Upper lobe of left lung (tissue), 4 donors: ENCODE results near the gene IFT88.

ENCODE experiments used
- CTCF ChIP-seq, 6 experiments: fragments of 450-650 bp in 4 of 6; fragments of 200-600 bp in 2 of 6; sonication (generic) in 2 of 6; IDR thresholded peaks; one replicate each; pipeline ENCODE4 v1.5.1; 2016 to 2019; ENCODE audit warnings: antibody characterized with exemption in 6 of 6
- EP300 ChIP-seq, 4 donors: sonication (generic); formaldehyde crosslinking; IDR thresholded peaks; one replicate each; pipeline ENCODE4 v1.5.1; 2017; ENCODE audit warnings: antibody characterized with exemption in 4 of 4, control low read depth in 2 of 4
- POLR2AphosphoS5 ChIP-seq, 2 donors: sonication (generic); formaldehyde crosslinking; IDR thresholded peaks; one replicate each; pipeline ENCODE4 v1.5.1; 2017; ENCODE audit warnings: antibody characterized with exemption in 2 of 2

- TF ChIP-seq CTCF (IDR thresholded peaks at IDR 0.05) (no peak), EP300 (IDR thresholded peaks at IDR 0.05) (no peak), POLR2AphosphoS5 (IDR thresholded peaks at IDR 0.05) (no peak)
These were observed 147.2 kb downstream of the IFT88 start for GRCh38 chr13:20714161-20714560.
